NCI-H2107 (cell line): Measurements from ENCODE around the gene UCMA.

Source experiments
- DNase-seq: peaks from one replicate; lab custom pipeline; 2025; lab: John Stamatoyannopoulos, UW

Gene UCMA

DNA sequence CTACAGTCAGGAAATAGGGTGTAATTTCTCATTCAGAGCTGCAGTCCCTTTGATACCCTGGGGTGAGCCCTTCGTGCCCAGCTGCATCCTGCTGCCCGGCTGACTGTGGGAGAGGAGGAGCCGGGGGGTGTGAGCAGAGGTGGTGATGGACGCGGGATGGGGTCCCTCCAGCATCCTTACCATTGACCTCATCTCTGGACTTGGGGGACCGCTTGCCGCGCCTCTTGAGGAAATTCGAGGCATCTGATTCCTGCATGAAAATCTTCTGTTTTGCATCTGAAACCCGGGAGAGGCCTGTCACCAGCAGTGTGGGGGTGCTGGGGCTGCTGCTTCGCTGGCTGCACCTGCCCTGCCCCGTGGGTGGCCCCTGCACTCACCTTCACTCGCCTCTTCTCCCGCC, 816 bp downstream of the UCMA start:
- no peak for DNase-seq

DNA sequence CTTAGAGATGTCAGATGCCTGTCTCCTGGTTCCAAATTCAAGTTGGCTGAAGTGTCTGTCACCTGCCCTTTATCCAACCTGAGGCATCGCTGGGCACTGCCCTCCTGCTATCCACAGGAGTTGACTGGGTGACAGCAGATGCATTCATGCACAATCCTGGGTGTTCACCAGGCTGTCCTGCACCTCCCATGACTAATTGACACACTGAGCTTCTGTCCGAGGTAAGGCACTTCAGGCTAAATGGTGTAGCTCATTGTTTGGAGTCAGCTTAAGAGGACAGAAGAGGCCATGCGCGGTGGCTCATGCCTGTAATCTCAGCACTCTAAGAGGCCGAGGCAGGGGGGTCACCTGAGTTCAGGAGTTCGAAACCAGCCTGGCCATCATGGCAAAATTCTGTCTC, 2.4 kb downstream of the UCMA start:
- no peak for DNase-seq

DNA sequence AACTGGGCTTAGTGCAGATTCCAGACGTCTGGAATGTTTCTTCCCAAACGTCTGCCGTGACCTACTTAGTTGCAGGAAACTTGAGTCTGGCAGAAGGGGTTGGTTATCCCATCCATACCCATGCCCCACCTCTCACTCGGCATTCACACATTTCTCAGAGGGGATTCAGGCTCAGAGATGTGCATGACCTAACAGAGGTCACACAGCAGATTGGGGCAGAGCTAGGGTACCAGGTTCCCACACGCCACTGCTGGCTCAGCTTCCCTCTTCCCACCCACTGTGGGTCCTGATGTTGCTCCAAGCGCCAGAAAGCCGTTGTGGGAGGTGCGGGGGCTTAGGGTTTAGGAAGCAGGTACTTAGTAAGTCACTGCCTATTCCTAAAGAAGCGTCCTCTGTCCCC, 3.0 kb downstream of the UCMA start:
- no peak for DNase-seq

DNA sequence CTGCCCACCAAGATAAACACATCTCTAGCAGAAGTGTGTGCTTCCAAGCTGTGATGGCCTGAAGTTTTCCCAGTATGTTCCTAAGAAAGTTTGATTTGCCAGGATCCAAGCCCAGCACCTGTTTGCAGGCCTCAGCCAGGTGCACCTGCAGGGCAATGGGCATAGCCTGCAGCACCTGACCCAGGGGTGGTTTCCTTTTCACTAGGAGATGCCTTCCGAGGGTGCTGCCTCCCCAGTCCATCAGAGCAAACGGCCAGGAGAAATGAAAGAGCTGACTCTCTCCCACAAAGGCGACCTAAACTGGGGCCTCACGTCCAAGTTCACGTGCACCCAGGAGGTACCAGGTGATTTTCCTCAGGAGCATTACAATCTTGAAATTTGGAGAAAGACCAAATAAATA, 7.1 kb downstream of the UCMA start:
- no peak for DNase-seq

DNA sequence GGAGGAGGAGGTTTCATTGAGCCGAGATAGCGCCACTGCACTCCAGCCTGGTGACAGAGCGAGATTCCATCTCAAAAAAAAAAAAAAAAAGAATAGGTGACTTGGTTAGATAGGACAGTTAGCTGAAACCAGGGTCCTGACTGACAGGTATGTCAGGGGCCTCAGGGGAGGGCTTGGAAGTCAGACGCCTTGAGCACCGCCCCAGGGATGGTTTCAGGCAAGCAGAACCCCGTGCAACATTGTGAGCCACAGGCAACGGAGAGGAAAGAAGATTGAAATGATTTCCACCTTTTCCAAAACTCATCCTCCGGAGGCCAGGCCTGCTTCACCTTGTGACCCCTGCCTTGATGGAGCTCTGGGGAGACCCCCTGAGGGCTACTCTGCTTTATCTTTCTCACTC, 8.6 kb downstream of the UCMA start:
- no peak for DNase-seq

DNA sequence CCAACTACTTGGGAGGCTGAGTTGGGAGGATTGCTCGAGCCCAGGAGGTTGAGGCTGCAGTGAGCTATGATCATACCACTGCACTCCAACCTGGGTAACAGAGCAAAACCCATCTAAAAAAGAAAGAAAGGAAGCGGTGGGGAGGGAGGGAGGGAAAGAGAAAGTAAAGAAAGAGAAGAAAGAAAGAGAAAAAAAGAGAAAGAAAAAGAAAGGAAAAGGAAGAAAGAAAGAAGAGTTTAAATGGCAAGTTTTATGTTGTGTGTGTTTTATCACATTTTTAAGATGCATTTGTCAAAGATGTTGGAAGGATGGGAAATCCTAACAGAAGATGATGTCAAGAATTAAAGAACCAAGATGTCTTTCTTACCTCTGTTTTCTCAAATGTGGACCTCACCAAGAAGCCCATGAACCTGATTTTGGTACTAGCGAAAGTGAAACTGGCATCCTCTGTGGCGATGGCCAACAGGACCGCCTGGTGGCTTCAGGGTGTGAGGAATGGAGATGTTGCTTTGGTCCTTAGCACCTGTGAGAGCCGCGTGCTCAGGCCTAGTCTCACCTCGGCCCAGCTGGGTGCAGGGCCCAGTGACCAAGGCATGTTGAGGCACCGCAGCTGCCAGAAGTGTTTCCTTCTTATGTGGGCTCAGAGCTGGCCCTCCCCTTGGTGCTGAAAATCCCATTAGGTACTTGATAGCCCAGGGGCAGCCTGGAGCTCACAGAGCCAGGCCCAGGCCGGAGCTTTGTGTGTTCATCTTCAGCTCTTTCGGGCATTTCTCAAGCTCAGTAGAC, 9.8 kb downstream of the UCMA start:
- DNase-seq, result no peak

DNA sequence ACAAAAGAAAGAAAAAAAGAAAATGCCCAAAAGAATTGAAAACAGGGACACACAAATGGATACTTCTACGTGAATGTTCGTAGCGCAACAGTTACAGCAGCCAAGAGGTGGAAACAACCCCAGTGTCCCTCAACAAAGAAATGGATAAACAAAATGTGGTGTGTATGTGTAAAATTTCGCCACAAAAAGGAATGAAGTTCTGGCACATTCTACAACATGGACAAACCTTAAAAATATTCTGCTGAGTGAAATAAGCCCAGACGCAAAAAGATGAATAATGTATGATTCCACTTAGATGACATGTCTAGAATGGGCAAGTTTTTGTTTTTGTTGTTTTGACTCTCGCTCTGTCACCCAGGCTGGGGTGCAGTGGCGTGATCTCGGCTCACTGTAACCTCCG, 10.9 kb downstream of the UCMA start:
- no peak for DNase-seq

DNA sequence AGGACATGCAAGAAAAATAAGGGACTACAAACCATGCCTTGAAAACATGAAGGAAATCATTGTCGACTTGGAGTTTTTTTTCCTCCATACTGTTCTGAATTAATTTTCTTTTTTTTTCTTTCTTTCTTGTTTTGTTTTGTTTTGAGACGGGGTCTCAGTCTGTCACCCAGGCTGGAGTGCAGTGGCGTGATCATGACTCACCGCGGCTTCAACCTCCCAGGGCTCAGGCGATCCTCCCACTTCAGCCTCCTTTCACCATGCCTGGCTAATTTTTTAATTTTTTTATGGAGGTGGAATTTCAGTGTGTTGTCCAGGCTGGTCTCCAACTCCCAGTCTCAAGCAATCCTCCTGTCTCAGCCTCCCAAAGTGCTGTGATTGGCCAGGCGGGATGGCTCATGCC, 11.6 kb downstream of the UCMA start:
- no peak for DNase-seq

DNA sequence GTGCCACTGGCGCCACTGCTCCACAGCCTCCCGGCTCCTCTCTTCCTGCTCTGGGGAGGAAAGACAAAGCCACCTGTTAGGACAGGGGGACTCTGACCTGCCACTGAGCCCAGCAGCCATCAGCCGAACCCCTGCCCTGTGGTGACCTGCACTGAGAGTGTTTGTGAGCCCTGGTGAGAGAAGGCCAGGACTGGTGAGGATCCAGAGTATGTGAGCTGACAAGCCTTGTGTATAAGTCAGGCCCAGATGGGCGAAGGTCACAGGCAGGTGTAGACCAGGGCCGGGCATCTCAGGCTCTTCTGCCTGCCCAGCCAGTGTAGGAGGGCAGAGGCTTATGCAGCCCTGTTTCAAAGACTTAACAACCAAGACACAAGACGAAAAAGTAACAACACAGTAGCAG, 12.0 kb downstream of the UCMA start:
- DNase-seq, result no peak

DNA sequence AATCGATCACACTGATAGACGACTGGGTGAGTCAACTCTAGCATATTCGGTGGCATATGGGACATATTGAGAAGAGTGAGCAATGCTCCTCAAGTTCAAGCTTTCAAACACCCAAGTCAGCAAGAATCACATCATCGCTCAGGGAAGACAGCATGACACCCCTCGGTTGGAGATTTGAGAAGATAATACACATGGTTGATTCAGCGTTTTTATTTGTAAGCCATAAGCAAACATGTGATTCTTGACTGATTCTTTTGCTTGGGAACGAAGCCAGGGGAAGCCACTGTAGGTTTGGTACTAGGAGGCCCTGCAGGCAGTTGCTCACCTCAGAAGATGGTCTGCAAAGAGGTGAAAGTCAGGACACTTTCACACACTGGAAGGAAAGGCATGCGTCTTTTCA, 12.6 kb downstream of the UCMA start:
- DNase-seq, result no peak

DNA sequence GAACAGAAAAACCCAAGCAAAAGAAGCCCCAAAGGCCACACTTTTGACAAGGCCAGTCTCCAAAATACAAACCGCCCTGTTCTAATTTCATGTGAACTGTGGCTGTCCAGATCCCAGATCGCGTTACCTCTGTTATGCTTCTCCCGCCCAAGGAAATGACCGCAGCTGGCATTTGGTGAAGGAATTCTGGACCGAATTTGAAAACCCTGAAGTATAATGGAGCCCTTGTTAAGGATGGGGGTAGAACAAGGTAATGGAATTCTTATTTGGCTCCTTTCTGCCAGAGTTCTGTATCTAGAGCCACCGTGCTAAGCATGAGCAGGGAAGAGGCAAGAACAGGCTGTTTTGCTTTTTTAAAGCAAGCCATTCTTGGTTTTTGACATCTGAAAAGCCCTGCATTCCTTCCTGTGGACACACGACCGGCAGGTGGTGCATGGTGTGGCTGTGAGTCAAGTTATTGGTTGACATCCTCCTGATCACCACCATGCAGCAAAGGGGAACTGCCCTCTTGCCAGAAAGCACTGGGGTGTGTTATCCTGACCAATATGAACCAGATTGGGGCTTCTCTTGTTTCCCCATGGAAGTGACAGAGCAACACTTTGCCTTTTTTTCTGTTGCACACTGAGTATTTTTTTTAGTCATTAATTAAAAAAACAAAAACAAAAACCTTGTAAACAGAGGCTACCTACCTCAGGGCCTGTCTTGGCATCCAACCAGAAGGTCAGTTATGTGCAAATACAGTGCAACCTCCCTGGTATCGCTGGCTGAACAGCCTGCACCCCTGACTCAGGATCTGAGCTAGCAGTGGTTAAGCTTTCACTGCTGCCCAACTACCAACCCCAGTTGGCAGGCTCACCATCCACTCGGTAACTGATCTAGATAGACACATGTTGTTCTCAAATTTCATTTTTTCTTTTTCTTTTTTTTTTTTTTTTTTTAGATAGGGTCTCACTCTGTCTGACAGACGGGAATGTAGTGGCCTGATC, 14.2 kb downstream of the UCMA start:
- no peak for DNase-seq

DNA sequence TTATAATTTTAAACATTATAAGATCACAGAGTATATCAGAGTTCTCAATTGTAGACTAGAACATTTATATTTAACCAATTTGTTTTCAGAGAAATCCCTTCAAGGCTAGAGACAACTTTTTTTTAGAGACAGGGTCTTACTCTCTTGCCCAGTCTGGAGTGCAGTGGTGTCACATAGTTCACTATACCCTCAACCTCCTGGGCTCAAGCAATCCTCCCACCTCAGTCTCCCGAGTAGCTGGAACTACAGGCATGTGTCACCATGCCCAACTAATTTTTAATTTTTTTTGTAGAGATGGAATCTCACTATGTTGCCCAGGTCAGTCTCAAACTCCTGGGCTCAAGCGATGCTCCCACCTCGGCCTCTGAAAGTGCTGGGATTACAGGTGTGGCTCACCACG, 15.3 kb downstream of the UCMA start:
- no peak for DNase-seq

DNA sequence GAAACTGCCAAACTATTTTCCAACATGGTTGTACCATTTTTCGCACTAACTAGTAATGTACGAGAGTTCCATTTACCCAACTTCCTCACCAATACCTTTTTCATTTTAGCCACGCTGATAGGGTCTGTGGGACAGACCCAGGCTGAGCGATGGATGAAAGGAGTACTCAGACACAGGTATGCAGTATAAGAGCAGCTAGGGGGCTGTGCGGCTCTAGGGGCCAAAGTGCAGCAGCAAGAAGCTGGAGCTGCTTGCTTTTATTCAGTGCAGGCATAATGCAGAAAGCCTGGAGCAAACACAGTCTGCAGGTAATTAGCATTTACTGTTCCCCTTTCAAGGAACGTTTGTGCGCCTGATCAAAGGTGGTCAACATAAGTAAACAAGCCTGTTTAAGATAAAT, 21.0 kb downstream of the UCMA start:
- no peak for DNase-seq

DNA sequence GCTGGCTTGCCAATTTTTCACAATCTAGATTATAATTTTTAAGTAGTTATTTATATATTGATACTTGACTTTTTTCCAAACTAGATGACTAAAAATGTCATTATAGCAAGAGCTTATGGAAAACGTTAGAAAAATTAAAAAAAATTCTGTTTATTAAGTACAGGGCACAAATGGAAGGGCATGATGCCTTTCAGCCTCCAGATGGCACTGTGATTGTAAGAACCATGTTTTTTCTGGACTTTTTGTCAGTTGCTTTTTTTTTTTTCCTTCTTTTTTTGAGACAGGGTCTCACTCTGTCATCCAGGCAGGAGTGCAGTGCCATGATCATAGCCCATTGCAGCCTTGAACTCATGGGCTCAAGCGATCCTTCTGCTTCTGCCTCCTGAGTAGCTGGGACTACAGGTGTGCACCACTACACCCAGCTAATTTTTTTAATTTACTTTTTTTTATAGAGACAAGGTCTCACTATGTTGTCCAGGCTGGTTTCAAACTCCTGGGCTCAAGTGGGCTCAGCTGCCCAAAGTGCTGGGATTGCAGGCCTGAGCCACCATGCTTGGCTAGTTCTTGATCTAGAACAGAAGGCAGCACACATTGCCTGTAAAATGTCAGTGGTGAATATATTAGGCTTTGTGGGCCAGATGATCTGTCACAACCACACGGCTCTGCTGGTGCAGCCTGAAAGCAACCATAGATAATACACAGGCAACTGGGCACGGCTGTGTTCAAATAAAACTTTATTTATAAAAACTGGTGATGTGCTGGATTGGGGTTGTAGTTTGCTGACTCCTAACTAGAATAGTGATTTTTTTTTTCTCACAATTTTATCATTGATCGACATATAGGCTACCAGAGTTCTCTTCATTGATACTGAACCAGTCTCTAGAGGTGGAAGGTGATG, 27.4 kb downstream of the UCMA start:
- DNase-seq, result no peak

DNA sequence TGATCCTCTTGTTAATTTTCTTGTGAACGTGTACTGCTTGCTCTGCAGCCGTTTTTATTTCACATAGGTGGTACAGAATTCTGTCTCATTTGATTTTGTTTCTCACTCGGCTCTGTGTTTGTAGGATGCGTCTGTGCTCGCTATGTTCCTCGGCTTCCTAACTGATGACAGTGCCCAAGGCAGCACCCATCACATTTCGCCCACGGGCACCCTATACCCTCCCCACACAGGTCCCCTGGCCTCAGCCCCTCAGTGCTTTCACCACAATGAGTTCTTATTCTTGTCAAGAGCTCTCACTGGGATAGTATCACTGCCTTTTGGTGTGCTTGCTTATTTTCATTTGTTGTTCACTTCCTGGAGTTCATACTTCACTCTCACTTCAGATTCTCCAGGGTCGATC, 28.1 kb downstream of the UCMA start:
- DNase-seq, result no peak

DNA sequence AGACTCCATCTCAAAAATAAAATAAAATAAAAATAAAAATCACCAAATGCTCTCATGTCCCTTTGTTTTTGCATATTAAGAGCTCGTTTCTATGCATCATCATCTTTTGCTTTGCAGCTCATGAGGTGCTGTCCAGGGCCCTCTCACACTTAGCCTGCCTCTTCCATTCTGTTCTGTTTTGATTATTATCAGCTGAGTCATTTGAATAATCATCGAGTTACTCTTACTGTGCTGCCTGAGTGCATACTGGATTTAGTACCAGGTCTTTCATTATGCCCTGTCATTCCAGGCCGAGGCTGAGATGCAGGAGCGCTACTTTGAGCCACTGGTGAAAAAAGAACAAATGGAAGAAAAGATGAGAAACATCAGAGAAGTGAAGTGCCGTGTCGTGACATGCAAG, 33.0 kb downstream of the UCMA start:
- DNase-seq, result no peak

DNA sequence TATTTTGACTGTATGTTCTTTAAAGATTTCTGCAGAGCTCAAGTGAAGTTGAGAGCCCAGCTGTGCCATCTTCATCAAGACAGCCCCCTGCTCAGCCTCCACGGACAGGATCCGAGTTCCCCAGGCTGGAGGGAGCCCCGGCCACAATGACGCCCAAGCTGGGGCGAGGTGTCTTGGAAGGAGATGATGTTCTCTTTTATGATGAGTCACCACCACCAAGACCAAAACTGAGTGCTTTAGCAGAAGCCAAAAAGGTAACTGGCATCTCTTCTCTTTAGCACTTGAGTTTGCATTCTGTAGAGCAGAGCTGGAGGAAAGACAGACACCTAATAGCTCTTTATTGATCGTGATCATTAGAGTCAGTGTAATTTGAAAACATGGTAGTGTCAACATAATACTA, 39.2 kb downstream of the UCMA start:
- no peak for DNase-seq

DNA sequence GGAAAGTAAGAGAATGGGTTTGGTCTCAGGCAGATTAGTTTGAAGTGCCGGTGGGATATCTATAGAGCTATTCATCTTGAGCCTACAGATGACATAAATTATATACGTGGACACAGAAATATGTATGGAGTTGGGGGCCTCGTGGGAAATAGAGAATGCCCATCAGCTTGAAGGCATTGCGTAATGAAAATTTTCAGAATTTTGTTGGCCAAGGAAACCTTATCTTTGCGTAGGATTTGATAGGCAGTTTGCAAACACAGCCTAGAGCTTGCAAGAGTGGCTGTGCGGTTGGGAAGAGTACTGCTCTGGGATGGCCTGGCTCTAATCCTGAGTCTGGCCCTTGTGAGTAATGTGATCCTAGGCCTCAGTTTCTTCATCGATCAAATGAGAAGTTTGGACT, 40.5 kb downstream of the UCMA start:
- no peak for DNase-seq

DNA sequence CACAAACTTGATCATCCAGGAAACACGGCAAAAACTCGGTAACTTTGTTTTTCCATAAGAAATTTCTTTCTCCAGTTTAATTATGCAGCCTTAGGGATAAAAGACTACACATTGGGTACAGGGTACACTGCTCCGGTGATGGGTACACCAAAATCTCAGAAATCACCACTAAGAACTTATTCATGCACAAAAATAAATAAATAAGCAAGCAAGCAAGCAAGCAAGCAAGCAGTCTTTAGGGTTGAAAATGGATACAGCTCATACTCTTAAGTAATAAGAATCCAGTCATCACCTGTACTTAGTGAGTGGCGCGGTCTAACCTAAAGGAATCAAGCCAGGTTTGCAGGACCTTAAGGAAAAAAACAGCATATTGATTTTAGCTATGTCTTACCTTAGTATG, 42.8 kb downstream of the UCMA start:
- no peak for DNase-seq

DNA sequence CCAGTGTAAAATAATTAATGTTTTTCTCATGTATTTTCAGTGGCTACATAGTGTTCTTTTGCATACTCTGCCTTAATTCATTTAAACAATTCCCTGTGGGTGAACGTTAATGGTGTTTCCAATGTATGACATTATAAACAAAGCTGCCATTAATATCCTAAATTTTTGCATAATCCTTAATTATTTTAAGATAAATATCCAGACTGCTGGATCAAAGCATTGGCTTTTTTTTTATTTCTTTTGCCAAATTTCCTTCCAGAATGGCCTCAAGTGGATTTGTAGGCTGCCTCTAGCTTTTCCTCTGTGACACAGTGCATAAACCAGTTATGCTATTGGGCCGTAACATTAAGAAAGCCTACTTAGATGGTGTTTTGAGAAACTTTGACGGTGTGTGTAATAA, 43.4 kb downstream of the UCMA start:
- DNase-seq, result no peak

DNA sequence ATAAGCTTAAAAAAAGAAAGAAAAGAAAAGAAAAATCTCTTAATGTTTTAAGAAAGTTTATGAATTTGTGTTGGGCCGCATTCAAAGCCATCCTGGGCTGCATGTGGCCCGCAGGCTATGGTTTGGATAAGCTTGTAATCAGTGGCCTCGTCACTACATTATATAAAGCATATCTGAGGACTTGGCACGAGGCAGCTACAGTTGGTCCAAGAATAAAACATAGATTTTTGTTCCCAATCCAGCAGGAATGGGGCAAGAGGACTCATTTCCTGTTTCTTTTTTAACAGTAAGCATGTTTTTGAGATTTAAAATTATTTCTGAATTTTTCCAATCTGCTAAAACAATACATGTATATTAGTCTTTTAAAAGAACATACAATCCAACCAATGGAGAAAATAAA, 44.2 kb downstream of the UCMA start:
- no peak for DNase-seq

DNA sequence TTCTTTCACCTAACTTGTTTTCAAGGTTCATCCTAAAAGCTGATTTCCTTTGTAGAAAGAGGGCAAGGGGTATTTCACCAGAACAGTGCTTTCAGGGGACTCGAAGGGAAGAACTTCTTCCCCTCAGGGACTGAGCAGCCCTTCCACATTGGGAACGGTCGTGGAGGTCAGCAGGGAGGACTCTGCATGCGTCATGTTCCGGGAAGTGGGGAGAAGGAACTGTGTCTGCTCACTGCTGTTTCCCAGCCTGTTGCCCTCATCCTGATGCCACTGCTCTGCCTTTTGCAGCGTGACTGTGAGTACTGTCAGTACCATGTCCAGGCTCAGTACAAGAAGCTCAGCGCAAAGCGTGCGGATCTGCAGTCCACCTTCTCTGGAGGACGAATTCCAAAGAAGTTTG, 45.6 kb downstream of the UCMA start:
- DNase-seq, result no peak
